IMR-90 (cell line): ENCODE data around the gene IL34. TPM values are rescaled to one million over a fixed set of nuclear protein-coding genes. Genes with fewer than 3 reads are reported as not detected.

Source experiments
- ATAC-seq: fragments of 200-7000 bp; cut with Tn5 transposase; 2 replicates; pipeline ENCODE4 v1.9.1; 2020; ENCODE audit warnings: low read depth, mild to moderate bottlenecking, moderate library complexity
- BruUV-seq: library from RNA; stranded (reverse); fragments of 400-500 nt; replicated peaks from 2 replicates; lab custom pipeline; 2021; lab: Mats Ljungman, UMichigan
- CTCF ChIA-PET: fragments of 300-600 bp; formaldehyde crosslinking; extraction: SDS; loops from one replicate; lab custom pipeline; 2021; ENCODE audit warnings: antibody characterized with exemption; lab: Yijun Ruan, JAX
- POLR2A ChIA-PET: fragments of 300-600 bp; sonication (Branson Sonifier 250); formaldehyde crosslinking; loops from one replicate; lab custom pipeline; 2022; ENCODE audit warnings: antibody characterized with exemption; ENCODE audit not compliant: unreplicated experiment; lab: Charles Lee
- DNase-seq: peaks from one replicate; pipeline ENCODE4 v3.0.0; 2013
- H2AFZ ChIP-seq: replicated peaks from 2 replicates; pipeline ENCODE3; 2013; ENCODE audit warnings: low read length, mild to moderate bottlenecking; ENCODE audit not compliant: poor library complexity
- H2AK5ac ChIP-seq: 2 replicates; pipeline ENCODE4 v1.6.1; 2013; ENCODE audit warnings: low read depth, low read length, inconsistent platforms
- H2AK9ac ChIP-seq: replicated peaks from 2 replicates; pipeline ENCODE3; 2013; ENCODE audit warnings: mild to moderate bottlenecking, low read depth, low read length, moderate library complexity; ENCODE audit not compliant: poor library complexity
- H2BK120ac ChIP-seq: 2 replicates; pipeline ENCODE4 v1.6.1; 2013; ENCODE audit warnings: low read depth, low read length, inconsistent platforms
- H2BK15ac ChIP-seq: 3 replicates; pipeline ENCODE4 v1.6.1; 2013; ENCODE audit warnings: low read depth, low read length, inconsistent platforms
- H2BK20ac ChIP-seq: 2 replicates; pipeline ENCODE4 v1.6.1; 2013; ENCODE audit warnings: low read depth, mild to moderate bottlenecking, inconsistent platforms, low read length, moderate library complexity
- H2BK5ac ChIP-seq: 2 replicates; pipeline ENCODE4 v1.6.1; 2013; ENCODE audit warnings: mild to moderate bottlenecking, low read depth, low read length, inconsistent platforms; ENCODE audit not compliant: poor library complexity, severe bottlenecking
- H3K14ac ChIP-seq: replicated peaks from 2 replicates; pipeline ENCODE4 v1.6.1; 2013; ENCODE audit warnings: low read depth, low read length, inconsistent platforms
- H3K18ac ChIP-seq: 2 replicates; pipeline ENCODE4 v1.6.1; 2013; ENCODE audit warnings: low read depth, low read length, control low read depth
- H3K23ac ChIP-seq: 2 replicates; pipeline ENCODE4 v1.6.1; 2013; ENCODE audit warnings: low read depth, low read length, inconsistent platforms
- H3K27ac ChIP-seq: 2 replicates; pipeline ENCODE4 v1.5.1; 2013; ENCODE audit warnings: mild to moderate bottlenecking, control low read depth, low read length; ENCODE audit not compliant: insufficient read depth
- H3K27me3 ChIP-seq: 2 replicates; pipeline ENCODE4 v1.6.1; 2013; ENCODE audit warnings: low read length; ENCODE audit not compliant: control insufficient read depth, insufficient read depth
- H3K36me3 ChIP-seq: 2 replicates; pipeline ENCODE4 v1.6.1; 2013; ENCODE audit warnings: low read length, mixed read lengths; ENCODE audit not compliant: control insufficient read depth, insufficient read depth
- H3K4ac ChIP-seq: 2 replicates; pipeline ENCODE4 v1.6.1; 2013; ENCODE audit warnings: low read depth, low read length, inconsistent platforms
- H3K4me1 ChIP-seq: 2 replicates; pipeline ENCODE4 v1.6.1; 2013; ENCODE audit warnings: low read length, mixed read lengths; ENCODE audit not compliant: control insufficient read depth, insufficient read depth
- H3K4me2 ChIP-seq: 2 replicates; pipeline ENCODE4 v1.6.1; 2013; ENCODE audit warnings: low read depth, mild to moderate bottlenecking, control low read depth, low read length, moderate library complexity
- H3K4me3 ChIP-seq: 2 replicates; pipeline ENCODE4 v1.5.1; 2013; ENCODE audit warnings: low read depth, mild to moderate bottlenecking, control low read depth, low read length, moderate library complexity; ENCODE audit not compliant: insufficient read depth
- H3K56ac ChIP-seq: 2 replicates; pipeline ENCODE4 v1.6.1; 2013; ENCODE audit warnings: low read length, inconsistent platforms; ENCODE audit not compliant: insufficient read depth; ENCODE audit errors: extremely low read depth
- H3K79me1 ChIP-seq, 2 experiments: 2 replicates each; pipeline ENCODE4 v1.6.1; 2013; ENCODE audit warnings: low read length in 2 of 2, inconsistent platforms in 1 of 2, low read depth in 1 of 2
- H3K9ac ChIP-seq: 2 replicates; pipeline ENCODE4 v1.6.1; 2013; ENCODE audit warnings: low read depth, low read length, control low read depth
- H3K9me1 ChIP-seq: 2 replicates; pipeline ENCODE4 v1.6.1; 2013; ENCODE audit warnings: low read length, inconsistent platforms; ENCODE audit not compliant: insufficient read depth
- H3K9me3 ChIP-seq: 2 replicates; pipeline ENCODE4 v1.6.1; 2013; ENCODE audit warnings: low read length; ENCODE audit not compliant: control insufficient read depth, insufficient read depth
- H4K20me1 ChIP-seq: 2 replicates; pipeline ENCODE4 v1.6.1; 2013; ENCODE audit warnings: low read length, inconsistent platforms; ENCODE audit not compliant: insufficient read depth
- H4K5ac ChIP-seq: 2 replicates; pipeline ENCODE4 v1.6.1; 2013; ENCODE audit warnings: mild to moderate bottlenecking, low read depth, low read length, control low read depth
- H4K8ac ChIP-seq, 2 experiments: 2 replicates each; pipeline ENCODE4 v1.6.1; 2013; ENCODE audit warnings: low read depth in 2 of 2, low read length in 2 of 2, control low read depth in 1 of 2, inconsistent platforms in 1 of 2
- H4K91ac ChIP-seq: 2 replicates; pipeline ENCODE4 v1.6.1; 2013; ENCODE audit warnings: low read depth, low read length, inconsistent platforms; ENCODE audit not compliant: insufficient read depth
- BHLHE40 ChIP-seq: fragments of 150-350 bp; IDR thresholded peaks from 2 replicates; pipeline ENCODE4 v1.6.1; 2016; ENCODE audit warnings: mild to moderate bottlenecking, low read depth, low read length
- CEBPB ChIP-seq: IDR thresholded peaks from 2 replicates; pipeline ENCODE4 v1.6.1; 2012; ENCODE audit warnings: low read depth, low read length, improper control_type of control experiment
- CHD1 ChIP-seq: IDR thresholded peaks from 2 replicates; pipeline ENCODE4 v1.6.1; 2012; ENCODE audit warnings: low read depth, low read length, improper control_type of control experiment
- FOS ChIP-seq: fragments of 150-350 bp; IDR thresholded peaks from 2 replicates; pipeline ENCODE4 v1.6.1; 2016; ENCODE audit warnings: low read depth, low read length
- MAFK ChIP-seq: IDR thresholded peaks from 2 replicates; pipeline ENCODE4 v1.6.1; 2012; ENCODE audit warnings: low read depth, low read length, improper control_type of control experiment
- MAZ ChIP-seq: IDR thresholded peaks from 2 replicates; pipeline ENCODE4 v1.6.1; 2012; ENCODE audit warnings: low read depth, mild to moderate bottlenecking, low read length, improper control_type of control experiment, moderate library complexity, borderline replicate concordance
- MXI1 ChIP-seq: IDR thresholded peaks from 2 replicates; pipeline ENCODE4 v1.6.1; 2012; ENCODE audit warnings: low read depth, mild to moderate bottlenecking, low read length, moderate library complexity, borderline replicate concordance
- NFE2L2 ChIP-seq: fragments of 150-350 bp; IDR thresholded peaks from 2 replicates; pipeline ENCODE4 v1.6.1; 2016; ENCODE audit warnings: low read depth, mild to moderate bottlenecking, low read length
- POLR2A ChIP-seq: IDR thresholded peaks from 2 replicates; pipeline ENCODE4 v1.6.1; 2012; ENCODE audit warnings: mild to moderate bottlenecking, low read depth, low read length
- RAD21 ChIP-seq: IDR thresholded peaks from 2 replicates; pipeline ENCODE4 v1.6.1; 2012; ENCODE audit warnings: low read length, improper control_type of control experiment
- RCOR1 ChIP-seq: IDR thresholded peaks from 2 replicates; pipeline ENCODE4 v1.6.1; 2012; ENCODE audit warnings: mild to moderate bottlenecking, low read length, improper control_type of control experiment; ENCODE audit not compliant: insufficient replicate concordance
- RFX5 ChIP-seq: IDR thresholded peaks from 2 replicates; pipeline ENCODE4 v1.8.0; 2012; ENCODE audit warnings: low read depth, mild to moderate bottlenecking, low read length, moderate library complexity
- SMC3 ChIP-seq: fragments of 150-350 bp; IDR thresholded peaks from 2 replicates; pipeline ENCODE4 v1.6.1; 2016; ENCODE audit warnings: low read depth, mild to moderate bottlenecking, antibody characterized with exemption, low read length, moderate library complexity
- USF2 ChIP-seq: fragments of 150-350 bp; IDR thresholded peaks from 2 replicates; pipeline ENCODE4 v1.6.1; 2017; ENCODE audit warnings: mild to moderate bottlenecking, antibody characterized with exemption, low read length, low read depth
- WGBS, 2 experiments: methylation state at CpG; one replicate each; pipeline versions ENCODE4 v1.1.5 to v1.1.7; 2013; ENCODE audit warnings: missing lambda C conversion rate in 2 of 2; ENCODE audit not compliant: insufficient read length in 1 of 2; ENCODE audit errors: extremely low coverage in 2 of 2; 5-methylcytosine and 5-hydroxymethylcytosine counted together
- dilution Hi-C: fragments of 300-500 bp; cut with HindIII; formaldehyde crosslinking; loops from one replicate; pipeline ENCODE4 v1.14.3; 2018; ENCODE audit warnings: low sequenced_read_pairs; ENCODE audit not compliant: unreplicated experiment
- in situ Hi-C: fragments of 300-500 bp; cut with MboI; formaldehyde crosslinking; loops from 3 replicates; pipeline ENCODE4 v1.14.3; 2019; ENCODE audit warnings: low sequenced_read_pairs, inconsistent platforms, mixed read lengths
- intact Hi-C: fragments of 100-400 bp; cut with micrococcal nuclease; formaldehyde crosslinking; loops from 2 replicates; pipeline ENCODE4 v1.10.0; 2022
- polyA plus RNA-seq, 3 experiments: library from polyadenylated mRNA; depleted of rRNA; stranded (reverse); fragments of >200 nt; gene quantifications; 2 replicates each; pipeline ENCODE4 v1.2.3, GENCODE V29; 2012; ENCODE audit warnings: low replicate concordance in 1 of 3
- total RNA-seq: library from RNA; depleted of rRNA; stranded (reverse); fragments of >200 nt; gene quantifications from 2 replicates; pipeline ENCODE4 v1.2.3, GENCODE V29; 2012
- TF ChIP-seq, protein P1 (sequence below): conservative IDR thresholded peaks from 2 replicates; pipeline ENCODE4 v1.5.1; 2012; ENCODE audit warnings: mild to moderate bottlenecking, low read depth, low read length, improper control_type of control experiment

The IL34 gene
- total and polyA plus RNA-seq, 2 of the 4 experiments (the other 2 are of a cell fraction): 1.3 to 2.5 TPM

GRCh38 chr16:70685938-70686375 is 39.6 kb downstream of the IL34 start, which contains the start of gene MTSS2:
Gene MTSS2, minus strand, starts transcription at chr16:70686053. Its CDS starts 262 bp downstream, at chr16:70685791.
- 0% methylated on average over 1 of the region's 72 CpGs; no CpG with 5 or more reads in 1 of the 2 experiments for WGBS, 2 experiments
- H3K4me1 ChIP-seq: peaks cover 61% of the 10 kb centered on the region
- POLR2A ChIA-PET: interaction anchor here (1.4 kb wide), 1 partner anchor 17 kb away, joined by 4 read pairs; no protein-coding TSS in a partner anchor
- TF ChIP-seq CEBPB (no peak), USF2 (peak; percentile 96), MAFK (no peak), RAD21 (no peak), MAZ (peak; percentile 99), CHD1 (no peak), POLR2A (no peak), NFE2L2 (no peak), BHLHE40 (peak; percentile 58), MXI1 (peak; percentile 75), RFX5 (no peak), FOS (no peak), SMC3 (peak; percentile 5; the same call in 1 of the 2 replicates), RCOR1 (no peak)
- TF ChIP-seq, protein P1, sequence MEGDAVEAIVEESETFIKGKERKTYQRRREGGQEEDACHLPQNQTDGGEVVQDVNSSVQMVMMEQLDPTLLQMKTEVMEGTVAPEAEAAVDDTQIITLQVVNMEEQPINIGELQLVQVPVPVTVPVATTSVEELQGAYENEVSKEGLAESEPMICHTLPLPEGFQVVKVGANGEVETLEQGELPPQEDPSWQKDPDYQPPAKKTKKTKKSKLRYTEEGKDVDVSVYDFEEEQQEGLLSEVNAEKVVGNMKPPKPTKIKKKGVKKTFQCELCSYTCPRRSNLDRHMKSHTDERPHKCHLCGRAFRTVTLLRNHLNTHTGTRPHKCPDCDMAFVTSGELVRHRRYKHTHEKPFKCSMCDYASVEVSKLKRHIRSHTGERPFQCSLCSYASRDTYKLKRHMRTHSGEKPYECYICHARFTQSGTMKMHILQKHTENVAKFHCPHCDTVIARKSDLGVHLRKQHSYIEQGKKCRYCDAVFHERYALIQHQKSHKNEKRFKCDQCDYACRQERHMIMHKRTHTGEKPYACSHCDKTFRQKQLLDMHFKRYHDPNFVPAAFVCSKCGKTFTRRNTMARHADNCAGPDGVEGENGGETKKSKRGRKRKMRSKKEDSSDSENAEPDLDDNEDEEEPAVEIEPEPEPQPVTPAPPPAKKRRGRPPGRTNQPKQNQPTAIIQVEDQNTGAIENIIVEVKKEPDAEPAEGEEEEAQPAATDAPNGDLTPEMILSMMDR: 0 out of 2 replicates have a peak, but pooled peaks have one; percentile 2

More at GRCh38 chr16:70685938-70686375, 39.6 kb downstream of the IL34 start, which contains the start of gene MTSS2:
- H2AK9ac ChIP-seq: peak within 1 kb of the TSS; percentile 98
- H3K4me3 ChIP-seq: peak within 1 kb of the TSS; percentile 90
- peak within 1 kb of the TSS; percentile 78 for H3K56ac ChIP-seq
- peaks cover 43% of the 10 kb centered on the region for H4K20me1 ChIP-seq
- H3K9me1 ChIP-seq: peaks cover 37% of the 10 kb centered on the region
- H3K9me3 ChIP-seq: no peaks in the 10 kb centered on the region
- H3K9ac ChIP-seq: peak within 1 kb of the TSS; percentile 93
- peak within 1 kb of the TSS; percentile 58 for H3K18ac ChIP-seq
- CTCF ChIA-PET: interaction anchor here (1.4 to 1.9 kb wide), 2 partner anchors 29 to 84 kb away, joined by 3 to 6 read pairs; no protein-coding TSS in a partner anchor
- peak within 1 kb of the TSS; percentile 75 for H4K5ac ChIP-seq
- ATAC-seq (peak; percentile 70), DNase-seq (peak; percentile 85)
- H3K14ac ChIP-seq: peak within 1 kb of the TSS; percentile 93
- peak within 1 kb of the TSS; percentile 97 for H2AK5ac ChIP-seq
- peak within 1 kb of the TSS; percentile 97 for H4K91ac ChIP-seq
- dilution Hi-C loops (no loop called here), in situ Hi-C loops (loop anchor here (5.0 to 25.0 kb wide), 2 partner anchors 51 to 676 kb away; partner anchors contain the start of gene CALB2), intact Hi-C loops (loop anchor here (1.0 to 5.0 kb wide), 2 partner anchors 52 to 671 kb away; partner anchors contain the start of gene CALB2)
- peak within 1 kb of the TSS; percentile 61 for H2BK20ac ChIP-seq
- H3K27me3 ChIP-seq: no peaks in the 10 kb centered on the region
- no TSS peak for BruUV-seq
- H3K79me1 ChIP-seq: peaks cover 0 to 67% of the 10 kb centered on the region in 2 experiments
- peaks cover 14% of the 10 kb centered on the region for H3K36me3 ChIP-seq
- peak within 1 kb of the TSS; percentile 93 for H2BK120ac ChIP-seq
- H2AFZ ChIP-seq: peak within 1 kb of the TSS; percentile 83
- peak within 1 kb of the TSS; percentile 96 for H3K23ac ChIP-seq
- H3K4me2 ChIP-seq: peak within 1 kb of the TSS; percentile 78
- peak within 1 kb of the TSS; percentile 99 for H3K4ac ChIP-seq
- H4K8ac ChIP-seq: peak within 1 kb of the TSS; percentile 88 to 98
- peak within 1 kb of the TSS; percentile 92 for H3K27ac ChIP-seq
- H2BK15ac ChIP-seq: peak within 1 kb of the TSS; percentile 54; the same call in 2 of the 3 replicates
- H2BK5ac ChIP-seq: peak within 1 kb of the TSS; percentile 85
